ENCODE data around the gene TBC1D8. TPM values are rescaled to one million over a fixed set of nuclear protein-coding genes. Genes with fewer than 3 reads are reported as not detected.

Gene TBC1D8
- total RNA-seq, 1 experiment from 2014 or later = 51.7 TPM

- ATAC-seq = no peak
- peaks cover 47% of the 10 kb centered on the region for H3K9me3 Mint-ChIP-seq
Observed at GRCh38 chr2:101175991-101176390, 24.8 kb upstream of the TBC1D8 start.

DNA sequence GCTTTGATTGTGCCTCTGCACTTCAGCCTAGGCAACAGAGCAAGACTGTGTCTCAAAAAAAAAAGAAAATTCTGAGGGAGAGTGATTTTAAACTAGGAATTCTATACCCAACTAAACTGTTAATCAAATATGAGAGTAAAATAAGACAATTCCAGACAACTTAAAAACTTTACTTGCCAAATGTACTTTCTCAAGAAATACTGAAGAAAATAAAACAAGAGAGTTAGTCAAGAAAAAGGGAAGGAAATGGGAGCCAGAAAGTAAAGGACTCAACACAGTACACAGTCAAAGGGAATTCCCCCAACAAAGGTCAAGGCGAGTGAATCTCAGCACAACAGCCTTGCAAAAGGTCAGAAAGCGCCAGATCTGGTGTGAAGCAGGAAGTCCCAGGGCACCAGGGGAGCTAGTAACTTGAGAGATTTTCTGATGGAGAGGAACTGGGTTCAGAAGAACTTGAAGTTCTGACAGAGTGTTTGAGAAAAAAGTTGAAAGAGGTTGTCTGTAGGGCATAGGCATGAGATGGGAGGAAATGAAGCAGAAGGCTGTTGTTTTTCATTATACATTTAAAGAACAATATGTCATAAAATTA, 22.6 kb upstream of the TBC1D8 start:
- POLR2A ChIA-PET = no interaction called here
- CTCF ChIA-PET = interaction anchor here (1.0 kb wide), 1 partner anchor 22 kb away, joined by 3 read pairs; the partner anchor contains the start of gene TBC1D8
- TF ChIP-seq MYBL2 (CRISPR knock-in tag; IDR thresholded peaks at IDR 0.05) (no peak), PRRX2 (CRISPR knock-in tag; IDR thresholded peaks at IDR 0.05) (no peak), SMAD3 (CRISPR knock-in tag; IDR thresholded peaks at IDR 0.05; ENCODE audit: borderline replicate concordance) (no peak), FOXK1 (CRISPR knock-in tag; IDR thresholded peaks at IDR 0.05) (no peak), IRF2 (CRISPR knock-in tag; IDR thresholded peaks at IDR 0.05; ENCODE audit: borderline replicate concordance, low read depth) (no peak), SP1 (CRISPR knock-in tag; conservative IDR thresholded peaks at IDR 0.05) (no peak), JUN (CRISPR knock-in tag; IDR thresholded peaks at IDR 0.05) (no peak), CREM (CRISPR knock-in tag; IDR thresholded peaks at IDR 0.05) (no peak)
- TF ChIP-seq, protein P1, sequence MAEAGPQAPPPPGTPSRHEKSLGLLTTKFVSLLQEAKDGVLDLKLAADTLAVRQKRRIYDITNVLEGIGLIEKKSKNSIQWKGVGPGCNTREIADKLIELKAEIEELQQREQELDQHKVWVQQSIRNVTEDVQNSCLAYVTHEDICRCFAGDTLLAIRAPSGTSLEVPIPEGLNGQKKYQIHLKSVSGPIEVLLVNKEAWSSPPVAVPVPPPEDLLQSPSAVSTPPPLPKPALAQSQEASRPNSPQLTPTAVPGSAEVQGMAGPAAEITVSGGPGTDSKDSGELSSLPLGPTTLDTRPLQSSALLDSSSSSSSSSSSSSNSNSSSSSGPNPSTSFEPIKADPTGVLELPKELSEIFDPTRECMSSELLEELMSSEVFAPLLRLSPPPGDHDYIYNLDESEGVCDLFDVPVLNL (CRISPR knock-in tag; IDR thresholded peaks at IDR 0.05; ENCODE audit: borderline replicate concordance, low read depth) = no peak
- TF ChIP-seq, protein P2, sequence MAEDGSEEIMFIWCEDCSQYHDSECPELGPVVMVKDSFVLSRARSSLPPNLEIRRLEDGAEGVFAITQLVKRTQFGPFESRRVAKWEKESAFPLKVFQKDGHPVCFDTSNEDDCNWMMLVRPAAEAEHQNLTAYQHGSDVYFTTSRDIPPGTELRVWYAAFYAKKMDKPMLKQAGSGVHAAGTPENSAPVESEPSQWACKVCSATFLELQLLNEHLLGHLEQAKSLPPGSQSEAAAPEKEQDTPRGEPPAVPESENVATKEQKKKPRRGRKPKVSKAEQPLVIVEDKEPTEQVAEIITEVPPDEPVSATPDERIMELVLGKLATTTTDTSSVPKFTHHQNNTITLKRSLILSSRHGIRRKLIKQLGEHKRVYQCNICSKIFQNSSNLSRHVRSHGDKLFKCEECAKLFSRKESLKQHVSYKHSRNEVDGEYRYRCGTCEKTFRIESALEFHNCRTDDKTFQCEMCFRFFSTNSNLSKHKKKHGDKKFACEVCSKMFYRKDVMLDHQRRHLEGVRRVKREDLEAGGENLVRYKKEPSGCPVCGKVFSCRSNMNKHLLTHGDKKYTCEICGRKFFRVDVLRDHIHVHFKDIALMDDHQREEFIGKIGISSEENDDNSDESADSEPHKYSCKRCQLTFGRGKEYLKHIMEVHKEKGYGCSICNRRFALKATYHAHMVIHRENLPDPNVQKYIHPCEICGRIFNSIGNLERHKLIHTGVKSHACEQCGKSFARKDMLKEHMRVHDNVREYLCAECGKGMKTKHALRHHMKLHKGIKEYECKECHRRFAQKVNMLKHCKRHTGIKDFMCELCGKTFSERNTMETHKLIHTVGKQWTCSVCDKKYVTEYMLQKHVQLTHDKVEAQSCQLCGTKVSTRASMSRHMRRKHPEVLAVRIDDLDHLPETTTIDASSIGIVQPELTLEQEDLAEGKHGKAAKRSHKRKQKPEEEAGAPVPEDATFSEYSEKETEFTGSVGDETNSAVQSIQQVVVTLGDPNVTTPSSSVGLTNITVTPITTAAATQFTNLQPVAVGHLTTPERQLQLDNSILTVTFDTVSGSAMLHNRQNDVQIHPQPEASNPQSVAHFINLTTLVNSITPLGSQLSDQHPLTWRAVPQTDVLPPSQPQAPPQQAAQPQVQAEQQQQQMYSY (CRISPR knock-in tag; IDR thresholded peaks at IDR 0.05) = no peak

More at GRCh38 chr2:101175991-101176390, 24.8 kb upstream of the TBC1D8 start:
- ChIA-PET POLR2A (no interaction called here), CTCF (interaction anchor here (2.0 kb wide), 1 partner anchor 12 kb away, joined by 7 read pairs; no protein-coding TSS in a partner anchor)
- H3K4me3 Mint-ChIP-seq = no peak overlapping the region
- H3K4me1 Mint-ChIP-seq = no peaks in the 10 kb centered on the region
- H3K27me3 Mint-ChIP-seq (ENCODE audit: low read depth) = no peaks in the 10 kb centered on the region; the same call in 1 of the 2 replicates
- peaks cover 18% of the 10 kb centered on the region for H3K36me3 Mint-ChIP-seq
- TF ChIP-seq FOXK1 (CRISPR knock-in tag; IDR thresholded peaks at IDR 0.05) (no peak), PRRX2 (CRISPR knock-in tag; IDR thresholded peaks at IDR 0.05) (no peak), TCF7 (CRISPR knock-in tag; IDR thresholded peaks at IDR 0.05; ENCODE audit: low read depth) (no peak), ESRRA (CRISPR knock-in tag; IDR thresholded peaks at IDR 0.05; ENCODE audit: borderline replicate concordance) (no peak), PREB (CRISPR knock-in tag; IDR thresholded peaks at IDR 0.05; ENCODE audit: borderline replicate concordance) (no peak), CREB1 (CRISPR knock-in tag; IDR thresholded peaks at IDR 0.05) (no peak), TEAD1 (CRISPR knock-in tag; IDR thresholded peaks at IDR 0.05) (no peak), ZNF396 (CRISPR knock-in tag; IDR thresholded peaks at IDR 0.05; ENCODE audit: borderline replicate concordance) (no peak), ATF3 (CRISPR knock-in tag; conservative IDR thresholded peaks at IDR 0.05) (no peak), MYBL2 (CRISPR knock-in tag; IDR thresholded peaks at IDR 0.05) (no peak), NR1H2 (CRISPR knock-in tag; IDR thresholded peaks at IDR 0.05) (no peak), OVOL2 (CRISPR knock-in tag; IDR thresholded peaks at IDR 0.05; ENCODE audit: borderline replicate concordance) (no peak), ZNF263 (CRISPR knock-in tag; IDR thresholded peaks at IDR 0.05; ENCODE audit: low read depth) (no peak), ZNF232 (CRISPR knock-in tag; IDR thresholded peaks at IDR 0.05) (no peak), ATF1 (CRISPR knock-in tag; IDR thresholded peaks at IDR 0.05) (no peak)
- TF ChIP-seq, protein P3, sequence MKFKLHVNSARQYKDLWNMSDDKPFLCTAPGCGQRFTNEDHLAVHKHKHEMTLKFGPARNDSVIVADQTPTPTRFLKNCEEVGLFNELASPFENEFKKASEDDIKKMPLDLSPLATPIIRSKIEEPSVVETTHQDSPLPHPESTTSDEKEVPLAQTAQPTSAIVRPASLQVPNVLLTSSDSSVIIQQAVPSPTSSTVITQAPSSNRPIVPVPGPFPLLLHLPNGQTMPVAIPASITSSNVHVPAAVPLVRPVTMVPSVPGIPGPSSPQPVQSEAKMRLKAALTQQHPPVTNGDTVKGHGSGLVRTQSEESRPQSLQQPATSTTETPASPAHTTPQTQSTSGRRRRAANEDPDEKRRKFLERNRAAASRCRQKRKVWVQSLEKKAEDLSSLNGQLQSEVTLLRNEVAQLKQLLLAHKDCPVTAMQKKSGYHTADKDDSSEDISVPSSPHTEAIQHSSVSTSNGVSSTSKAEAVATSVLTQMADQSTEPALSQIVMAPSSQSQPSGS (CRISPR knock-in tag; IDR thresholded peaks at IDR 0.05; ENCODE audit: borderline replicate concordance, low read depth) = no peak
- TF ChIP-seq, protein P4, sequence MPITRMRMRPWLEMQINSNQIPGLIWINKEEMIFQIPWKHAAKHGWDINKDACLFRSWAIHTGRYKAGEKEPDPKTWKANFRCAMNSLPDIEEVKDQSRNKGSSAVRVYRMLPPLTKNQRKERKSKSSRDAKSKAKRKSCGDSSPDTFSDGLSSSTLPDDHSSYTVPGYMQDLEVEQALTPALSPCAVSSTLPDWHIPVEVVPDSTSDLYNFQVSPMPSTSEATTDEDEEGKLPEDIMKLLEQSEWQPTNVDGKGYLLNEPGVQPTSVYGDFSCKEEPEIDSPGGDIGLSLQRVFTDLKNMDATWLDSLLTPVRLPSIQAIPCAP (CRISPR knock-in tag; IDR thresholded peaks at IDR 0.05) = no peak
- TF ChIP-seq, protein P5, sequence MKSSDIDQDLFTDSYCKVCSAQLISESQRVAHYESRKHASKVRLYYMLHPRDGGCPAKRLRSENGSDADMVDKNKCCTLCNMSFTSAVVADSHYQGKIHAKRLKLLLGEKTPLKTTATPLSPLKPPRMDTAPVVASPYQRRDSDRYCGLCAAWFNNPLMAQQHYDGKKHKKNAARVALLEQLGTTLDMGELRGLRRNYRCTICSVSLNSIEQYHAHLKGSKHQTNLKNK (CRISPR knock-in tag; IDR thresholded peaks at IDR 0.05) = no peak
- TF ChIP-seq, protein P1 (CRISPR knock-in tag; IDR thresholded peaks at IDR 0.05; ENCODE audit: borderline replicate concordance, low read depth) = no peak
- no peak for DNase-seq (ENCODE audit: low spot score)
- H3K27ac Mint-ChIP-seq = no peak overlapping the region; the same call in 1 of the 2 replicates

More for the DNA sequence above, 22.6 kb upstream of the TBC1D8 start:
- Mint-ChIP-seq H3K4me3 (no peak overlapping the region), H3K9me3 (peaks cover 67% of the 10 kb centered on the region), H3K4me1 (no peaks in the 10 kb centered on the region), H3K36me3 (peaks cover 40% of the 10 kb centered on the region), H3K27me3 (ENCODE audit: low read depth) (peaks cover 5% of the 10 kb centered on the region), H3K27ac (0 out of 2 replicates have a peak overlapping the region, but pooled peaks have one; percentile 1)
- no peak for ATAC-seq
- no peak for DNase-seq (ENCODE audit: low spot score)
